ENCODE data around the gene LGR4. TPM values are rescaled to one million over a fixed set of nuclear protein-coding genes. Genes with fewer than 3 reads are reported as not detected.

LGR4 gene
- total and polyA plus RNA-seq, 2 of the 13 experiments (the other 11 are each of a cell fraction or from before 2014, with no cell fraction given) = 42.1 to 68.7 TPM

GRCh38 chr11:27386181-27386845 is 86.3 kb downstream of the LGR4 start (continued):
- TF ChIP-seq SETDB1 (CRISPR knock-in tag; IDR thresholded peaks at IDR 0.05; ENCODE audit: borderline replicate concordance) (no peak), JARID2 (CRISPR knock-in tag; IDR thresholded peaks at IDR 0.05; ENCODE audit: insufficient replicate concordance) (no peak), ZNF703 (CRISPR knock-in tag; IDR thresholded peaks at IDR 0.05; ENCODE audit: borderline replicate concordance) (no peak), PRPF4 (IDR thresholded peaks at IDR 0.05; ENCODE audit: low read depth, low read length, poor library complexity, severe bottlenecking) (no peak), ZNF253 (CRISPR knock-in tag; IDR thresholded peaks at IDR 0.05; ENCODE audit: borderline replicate concordance) (no peak)

- no peak overlapping the region for H3K4me3 ChIP-seq (replicated peaks in 1 of 3; ENCODE audit: insufficient read depth in 1 of 3, low read depth in 2 of 3, low read length in 3 of 3)
- no peak overlapping the region for H3K27ac ChIP-seq (ENCODE audit: extremely low read length, insufficient read depth, low read length)
- peaks cover 8 to 61% of the 10 kb centered on the region in 2 experiments for H3K36me3 ChIP-seq (replicated peaks in 1 of 2; ENCODE audit: control insufficient read depth in 1 of 2, insufficient read depth in 2 of 2, low read length in 2 of 2)
- FAIRE-seq = no peak
- no peak overlapping the region for H2AFZ ChIP-seq (ENCODE audit: low read length)
- POLR2A ChIA-PET = no interaction called here
- no peak overlapping the region for H3K4me2 ChIP-seq (ENCODE audit: low read depth, low read length)
- no peaks in the 10 kb centered on the region for H3K9me3 ChIP-seq (ENCODE audit: low read length)
- in situ Hi-C loops (cut with HindIII; ENCODE audit: extremely low pct_ligation_motif_present, low pct_unique_long_range_greater_than_20kb) (no loop called here), intact Hi-C loops (cut with micrococcal nuclease; ENCODE audit: unreplicated experiment) (no loop called here)
- no peak overlapping the region for H3K9ac ChIP-seq (ENCODE audit: insufficient read depth, low read depth, low read length)
- peaks cover 6% of the 10 kb centered on the region for H3K79me2 ChIP-seq (ENCODE audit: insufficient read depth, low read length)
- 96% methylated on average over 5 of the region's 5 CpGs for WGBS (ENCODE audit: low lambda C conversion rate)
- peaks cover 41% of the 10 kb centered on the region for H3K4me1 ChIP-seq (ENCODE audit: insufficient read depth, low read length)
- DNase-seq (ENCODE audit: low spot score) = no peak
- no peaks in the 10 kb centered on the region for H3K27me3 ChIP-seq (ENCODE audit: control insufficient read depth in 1 of 2, insufficient read depth in 2 of 2, low read length in 2 of 2)
- CTCF ChIA-PET (ENCODE audit: low intra/inter-chr PET ratio, low total read pairs) = no interaction called here
- BruUV-seq (replicated peaks) = no TSS peak
- ATAC-seq = no peak
- H4K20me1 ChIP-seq (ENCODE audit: insufficient read depth, low read length) = no peaks in the 10 kb centered on the region
- TF ChIP-seq ZNF407 (CRISPR knock-in tag; IDR thresholded peaks at IDR 0.05; ENCODE audit: not compliant biosample characterization) (no peak), TGIF2 (CRISPR knock-in tag; IDR thresholded peaks at IDR 0.05) (no peak), TOE1 (CRISPR knock-in tag; IDR thresholded peaks at IDR 0.05) (no peak), DDIT3 (CRISPR knock-in tag; IDR thresholded peaks at IDR 0.05) (no peak), PAX8 (CRISPR knock-in tag; IDR thresholded peaks at IDR 0.05; ENCODE audit: borderline replicate concordance) (no peak), MAX (IDR thresholded peaks at IDR 0.05) (no peak), U2AF1 (optimal IDR thresholded peaks at IDR 0.05; ENCODE audit: low read depth, low read length) (no peak), MIER2 (CRISPR knock-in tag; IDR thresholded peaks at IDR 0.05) (no peak), ZSCAN29 (CRISPR knock-in tag; conservative IDR thresholded peaks at IDR 0.05) (no peak), NFYC (CRISPR knock-in tag; IDR thresholded peaks at IDR 0.05) (no peak), ZNF780A (CRISPR knock-in tag; IDR thresholded peaks at IDR 0.05) (no peak)
These were observed 87.3 kb downstream of the LGR4 start for GRCh38 chr11:27385245-27385644.

All from HepG2 (cell line).